Glomerular visceral epithelial cell (primary cell): ENCODE results near the gene KRT34.
"Not testable (repeated sequence)": the region's sequence is repeated elsewhere in the genome, so short reads cannot be mapped to it uniquely, and the experiment has no call there.

Source experiments
- DNase-seq: peaks from one replicate; pipeline ENCODE4 v3.0.0-alpha.2; 2016; ENCODE audit errors: extremely low spot score

Gene KRT34

DNA sequence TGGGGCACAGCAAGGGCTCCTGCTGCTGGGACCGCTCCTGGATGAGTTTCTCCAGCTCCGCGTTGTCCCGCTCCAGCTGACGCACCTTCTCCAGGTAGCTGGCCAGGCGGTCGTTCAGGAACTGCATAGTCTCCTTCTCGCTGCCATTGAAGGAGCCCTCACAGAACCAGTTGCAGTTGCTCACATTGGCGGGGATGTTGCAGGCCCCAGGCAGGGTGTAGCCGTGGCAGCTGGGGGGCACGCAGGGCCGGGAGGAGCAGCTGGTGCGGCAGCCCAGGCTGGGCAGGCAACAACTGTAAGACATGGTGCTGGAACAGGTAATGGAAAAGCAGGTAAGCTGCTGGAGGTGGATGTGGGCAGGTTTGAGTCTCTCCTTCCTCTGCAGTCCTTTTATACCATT lies at the start of gene KRT34:
KRT34 (minus strand) TSS at position 364 of the 400 bp plus-strand sequence; CDS start at position 304, 60 bp downstream.
- DNase-seq: not testable (repeated sequence)

DNA sequence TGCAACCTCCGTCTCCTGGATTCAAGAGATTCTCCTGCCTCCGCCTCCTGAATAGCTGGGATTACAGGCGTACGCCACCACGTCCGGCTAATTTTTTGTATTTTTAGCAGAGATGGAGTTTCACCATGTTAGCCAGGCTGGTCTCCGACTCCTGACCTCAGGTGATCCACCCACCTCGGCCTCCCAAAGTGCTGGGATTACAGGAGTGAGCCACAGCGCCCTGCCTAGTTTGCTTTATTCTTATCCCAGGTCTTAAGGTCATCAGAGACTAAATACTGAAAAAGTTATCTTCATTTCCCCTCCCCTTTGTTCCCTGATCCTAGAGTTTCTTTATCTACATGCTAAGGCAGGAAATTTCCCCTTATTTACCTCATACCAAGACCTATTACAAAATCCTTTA lies 48.3 kb upstream of the KRT34 start:
- DNase-seq: not testable (repeated sequence)

DNA sequence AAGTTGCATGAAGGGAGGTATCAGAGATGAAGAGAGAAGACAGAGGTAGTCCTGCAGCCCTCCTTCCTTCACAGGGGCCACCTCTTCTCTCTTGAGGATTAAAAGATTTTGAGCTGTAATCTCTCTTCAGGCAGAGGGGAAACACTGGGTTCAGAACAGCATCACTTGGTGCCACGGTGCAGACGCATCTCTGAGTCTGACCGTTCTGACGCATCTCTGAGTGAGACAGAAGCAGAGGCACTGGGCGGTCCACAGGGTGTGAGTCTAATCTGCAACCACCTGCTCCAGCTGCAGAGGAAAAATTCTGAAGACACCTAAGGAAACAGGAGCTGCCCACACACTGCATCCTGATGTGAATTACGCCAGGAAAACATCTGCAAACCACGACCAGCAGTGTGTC lies 47.6 kb upstream of the KRT34 start:
- DNase-seq: no peak

DNA sequence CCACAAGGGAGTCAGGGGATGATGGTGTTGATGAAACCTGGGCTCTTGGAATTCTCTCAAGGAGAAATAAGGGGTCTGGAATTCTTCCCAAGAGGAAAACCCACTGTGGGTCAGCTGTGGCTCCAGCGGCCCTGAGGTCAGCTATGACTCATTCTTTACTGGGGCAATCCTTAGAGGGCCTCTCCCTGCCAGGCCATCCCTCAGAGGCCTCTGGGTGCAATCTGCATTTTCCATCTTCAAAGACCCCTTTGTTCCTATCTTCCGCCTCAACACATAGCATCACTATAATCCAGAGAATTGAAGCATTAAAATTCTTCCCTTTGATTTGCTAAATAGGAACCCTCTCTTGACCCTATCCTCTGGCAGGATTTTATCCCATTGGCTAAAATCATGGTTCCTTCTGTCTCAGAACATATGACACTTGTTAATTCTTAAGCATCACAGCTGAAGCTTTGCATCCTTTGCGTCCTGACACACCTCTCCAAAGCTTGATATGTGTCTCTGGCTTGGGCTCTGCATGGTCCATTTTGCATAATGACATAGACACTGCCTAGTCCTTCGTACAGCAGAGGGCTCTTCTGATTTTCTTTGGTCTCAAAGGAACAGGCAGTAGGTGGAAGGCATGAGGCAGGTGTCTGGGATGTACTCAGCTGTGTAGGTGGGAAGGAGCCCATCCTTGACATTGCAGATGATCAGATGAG lies 46.6 kb upstream of the KRT34 start:
- DNase-seq: peak; percentile 68

DNA sequence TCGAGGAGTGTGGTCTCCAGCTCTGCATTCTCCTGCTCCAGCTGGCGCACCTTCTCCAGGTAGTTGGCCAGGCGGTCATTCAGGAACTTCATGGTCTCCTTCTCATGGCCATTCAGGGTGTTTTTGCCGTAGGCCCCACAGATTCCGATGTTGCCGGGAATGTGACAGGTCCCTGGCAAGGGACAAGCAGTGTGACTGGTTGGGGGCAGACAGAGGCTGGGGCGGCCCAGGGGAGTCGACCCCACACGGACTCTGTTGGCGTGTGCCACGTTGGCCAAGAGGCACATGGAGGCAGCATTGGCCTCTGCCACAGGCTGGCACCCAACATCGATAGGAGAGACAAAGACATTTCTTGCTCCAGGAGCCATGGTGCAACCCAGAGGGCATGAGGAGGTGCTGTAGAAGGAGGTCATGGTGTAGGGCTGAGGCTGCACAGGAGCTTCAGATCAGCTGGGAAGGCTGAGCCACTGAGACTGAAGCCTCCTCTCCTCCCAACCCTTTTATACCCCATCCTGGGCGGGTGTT lies 42.1 kb upstream of the KRT34 start, which contains the start of gene KRT37:
KRT37 (minus strand) TSS at position 475 of the 525 bp plus-strand sequence; CDS start at position 413, 62 bp downstream.
- DNase-seq: no peak

DNA sequence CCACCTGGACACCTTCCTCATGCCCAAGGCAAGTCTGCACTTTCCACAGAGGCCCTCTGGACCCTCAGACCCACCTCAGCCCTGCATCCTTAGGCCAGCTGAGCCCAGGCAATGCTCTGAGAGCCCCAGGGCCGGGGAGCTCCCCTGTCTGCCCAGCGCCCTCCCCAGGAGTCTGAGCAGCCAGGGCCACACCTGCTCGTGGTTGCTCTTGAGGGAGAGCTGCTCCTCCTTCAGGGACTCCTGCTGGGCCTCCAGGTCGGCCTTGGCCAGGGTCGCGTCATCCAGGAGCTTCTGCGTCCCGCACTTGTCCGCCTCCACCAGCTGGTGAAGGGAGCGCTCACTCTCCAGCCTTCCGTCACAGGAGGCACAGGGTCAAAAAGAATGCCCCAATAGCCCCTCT lies 40.5 kb upstream of the KRT34 start:
- DNase-seq: not testable (repeated sequence)

DNA sequence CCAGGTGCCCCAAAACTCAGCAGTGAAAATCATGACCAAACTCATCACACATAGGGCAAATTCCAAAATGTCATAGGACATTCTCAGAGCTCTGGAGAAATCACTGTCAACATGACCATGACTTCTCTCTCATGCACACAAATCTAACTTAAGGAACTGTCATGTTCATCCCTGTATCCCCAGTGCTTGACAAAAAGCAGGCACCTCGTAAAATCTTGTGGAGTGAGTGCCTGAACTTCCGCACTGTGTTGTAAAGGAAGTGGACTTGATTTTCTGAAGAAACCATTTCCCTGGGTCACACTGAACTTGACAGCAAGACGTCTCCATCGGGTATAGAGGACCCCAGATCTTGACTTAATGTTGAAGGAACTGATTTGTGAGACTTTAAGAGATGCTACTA lies 39.5 kb upstream of the KRT34 start:
- no peak for DNase-seq

DNA sequence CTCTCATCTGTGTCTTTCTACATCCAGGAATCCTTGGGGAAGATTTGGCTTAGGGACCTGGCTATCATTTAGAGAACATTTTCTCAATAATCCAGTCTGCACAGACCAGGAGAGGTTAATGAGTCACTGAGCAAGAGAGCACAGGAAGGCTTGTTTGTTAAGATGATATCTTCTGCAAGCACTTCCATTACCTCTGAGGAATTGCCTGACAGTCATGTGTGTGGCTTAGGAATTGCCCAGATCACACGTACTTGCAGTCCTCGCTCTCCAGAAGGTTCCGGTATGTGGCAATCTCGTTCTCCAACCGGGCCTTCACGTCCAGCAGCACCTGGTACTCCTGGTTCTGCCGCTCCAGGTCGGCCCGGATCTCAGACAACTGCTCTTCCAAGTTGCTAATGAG lies 39.0 kb upstream of the KRT34 start:
- peak; percentile 71 for DNase-seq

DNA sequence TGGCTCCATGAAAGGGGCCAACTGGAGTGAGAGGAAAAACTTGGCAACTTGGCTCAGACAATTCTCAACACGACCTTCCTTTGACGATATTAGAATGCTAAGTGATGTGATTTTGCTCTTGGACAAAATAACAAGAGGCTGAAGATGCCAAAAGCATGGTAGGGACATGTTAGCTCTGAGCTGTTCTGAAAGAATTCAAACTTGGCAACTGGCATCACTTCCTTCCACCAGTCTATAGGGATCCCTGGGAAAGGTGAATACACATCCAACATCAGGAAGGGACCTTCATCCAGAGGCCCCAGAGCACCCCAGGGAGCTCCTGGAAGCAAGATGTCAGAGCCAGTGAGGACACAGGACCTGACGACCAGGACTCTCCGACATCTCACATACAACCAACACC lies 38.0 kb upstream of the KRT34 start:
- DNase-seq: no peak

DNA sequence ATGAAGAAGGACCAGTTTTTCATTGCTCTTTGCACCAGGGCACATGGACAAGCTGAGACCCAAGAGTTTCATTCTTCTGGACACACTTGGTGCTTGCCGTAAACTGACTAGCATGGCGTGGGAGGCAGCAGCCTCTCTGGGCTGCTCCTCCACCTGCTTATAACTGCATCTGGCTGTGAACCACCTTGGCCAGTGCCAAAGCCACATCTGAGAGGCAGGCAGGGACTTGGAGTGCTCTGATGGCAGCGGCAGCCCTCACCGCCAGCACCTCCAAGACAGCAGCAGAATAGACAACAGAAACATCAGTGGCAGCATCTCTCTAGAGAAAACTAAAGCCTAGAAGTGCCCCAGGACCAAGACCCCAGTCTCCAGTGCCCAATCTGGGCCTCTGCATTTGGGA lies 37.6 kb upstream of the KRT34 start:
- DNase-seq: no peak

DNA sequence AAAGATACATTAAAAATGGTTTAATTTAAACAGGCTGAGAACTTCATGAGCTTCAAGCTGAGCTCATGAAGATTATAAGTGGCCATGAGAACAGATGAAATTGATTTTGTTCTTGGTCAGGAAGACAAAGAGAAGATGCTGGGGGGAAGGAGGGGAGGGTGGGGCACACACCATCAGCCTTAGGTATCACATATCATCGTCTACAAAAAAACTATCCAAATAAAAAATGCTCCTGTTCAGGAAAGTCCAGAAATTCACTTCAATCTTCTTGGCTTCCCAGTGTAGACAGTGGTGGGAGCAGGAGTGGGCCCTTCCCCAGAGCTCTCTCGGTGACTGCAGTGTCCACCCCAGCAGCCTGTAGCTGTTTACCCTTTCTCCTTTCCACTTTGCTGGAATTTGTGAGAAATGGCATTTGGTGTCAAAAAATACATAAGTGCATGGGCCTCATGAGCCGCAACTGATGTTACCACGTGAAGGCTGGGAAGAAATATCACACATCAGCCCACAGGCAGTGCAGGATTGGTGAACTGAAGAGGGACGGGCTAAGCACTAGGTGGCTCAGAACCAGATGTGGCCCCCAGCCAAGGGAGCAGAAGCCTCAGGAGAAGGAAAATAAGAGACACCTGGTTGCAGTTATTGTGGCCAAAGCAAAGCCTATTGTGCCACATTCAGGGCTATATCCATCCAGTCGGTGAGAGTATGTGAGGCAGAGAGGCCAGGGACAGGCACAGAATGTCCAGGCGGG lies 36.2 kb upstream of the KRT34 start:
- DNase-seq: no peak

DNA sequence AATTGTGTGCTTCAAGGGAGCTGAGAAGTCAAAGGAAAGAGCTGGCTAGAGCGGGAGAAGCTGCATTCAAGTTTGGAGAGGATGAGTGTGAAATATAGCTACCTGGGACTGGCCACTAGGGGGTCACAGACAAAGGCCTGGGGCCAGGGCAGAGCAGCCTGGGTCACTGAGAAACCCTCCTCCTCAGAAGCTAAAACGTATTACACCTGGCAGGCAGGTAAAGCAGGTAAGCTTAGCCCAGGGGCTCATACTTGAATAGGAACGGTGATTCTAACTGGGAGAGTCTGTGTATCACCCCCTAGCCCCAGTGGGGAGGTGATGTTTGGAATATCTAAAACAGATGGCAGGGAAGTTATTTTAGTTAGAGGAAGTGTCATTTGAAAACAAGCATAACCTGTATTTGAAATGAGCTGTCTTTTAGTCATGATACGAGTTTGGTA lies 35.5 kb upstream of the KRT34 start:
- no peak for DNase-seq

DNA sequence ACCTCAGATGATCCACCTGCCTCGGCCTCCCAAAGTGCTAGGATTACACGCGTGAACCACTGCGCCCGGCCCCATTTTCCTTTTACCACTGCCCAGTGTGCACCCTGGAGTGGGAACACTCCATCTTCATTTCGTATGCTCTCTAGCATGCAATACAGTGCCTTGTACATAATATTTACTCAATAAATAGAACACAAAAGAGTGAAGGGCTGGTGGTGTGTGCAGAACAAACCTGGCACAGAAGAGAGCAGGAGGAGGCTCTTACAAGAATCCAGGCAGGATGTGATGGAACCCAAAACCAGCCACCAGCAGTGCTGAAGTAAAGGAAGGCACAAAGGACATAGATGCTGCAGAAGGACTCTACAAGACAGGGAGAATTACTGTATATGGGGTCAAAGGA lies 35.0 kb upstream of the KRT34 start:
- no peak for DNase-seq

DNA sequence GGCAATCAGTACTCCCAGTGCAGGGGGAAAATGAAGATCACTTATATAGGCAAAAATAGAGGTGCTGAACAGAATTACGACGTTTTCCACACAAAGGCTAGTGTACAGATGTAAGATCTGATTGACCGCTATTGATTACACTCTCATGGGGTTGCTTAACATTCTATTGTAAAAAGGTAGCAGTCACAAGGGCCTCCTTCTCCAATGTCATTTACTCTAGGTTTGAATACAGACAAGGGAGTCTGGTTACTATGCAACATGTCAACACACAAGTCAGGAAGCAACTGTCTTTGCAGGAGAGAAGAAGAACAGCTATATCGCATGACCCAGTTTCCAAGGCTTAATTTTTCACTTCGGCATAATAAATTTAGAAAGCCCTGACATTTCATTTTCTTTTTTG lies 34.4 kb upstream of the KRT34 start:
- no peak for DNase-seq

DNA sequence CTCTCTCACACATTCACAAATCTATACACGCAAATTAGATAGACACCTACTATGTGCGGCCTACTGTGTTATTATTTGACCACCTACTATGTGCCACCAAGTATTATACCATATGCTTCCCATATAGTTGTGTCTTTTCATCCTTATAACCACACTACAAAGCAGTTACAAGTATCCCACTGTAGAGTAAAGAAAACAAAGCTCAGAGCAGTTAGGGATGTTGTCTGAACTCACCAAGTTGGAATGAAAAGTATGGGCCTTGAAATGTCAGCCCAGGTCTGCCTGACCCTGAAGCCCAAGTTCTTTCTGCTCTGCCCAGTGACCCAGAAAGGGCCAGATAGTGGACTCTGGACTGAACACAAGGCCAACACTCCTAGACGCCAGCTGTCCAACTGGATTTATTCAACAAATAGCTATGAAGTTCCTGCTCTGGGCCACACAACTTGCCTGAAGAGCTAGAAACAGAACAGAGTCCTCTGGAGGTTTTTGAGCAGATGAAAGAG lies 33.8 kb upstream of the KRT34 start:
- peak; percentile 62 for DNase-seq

DNA sequence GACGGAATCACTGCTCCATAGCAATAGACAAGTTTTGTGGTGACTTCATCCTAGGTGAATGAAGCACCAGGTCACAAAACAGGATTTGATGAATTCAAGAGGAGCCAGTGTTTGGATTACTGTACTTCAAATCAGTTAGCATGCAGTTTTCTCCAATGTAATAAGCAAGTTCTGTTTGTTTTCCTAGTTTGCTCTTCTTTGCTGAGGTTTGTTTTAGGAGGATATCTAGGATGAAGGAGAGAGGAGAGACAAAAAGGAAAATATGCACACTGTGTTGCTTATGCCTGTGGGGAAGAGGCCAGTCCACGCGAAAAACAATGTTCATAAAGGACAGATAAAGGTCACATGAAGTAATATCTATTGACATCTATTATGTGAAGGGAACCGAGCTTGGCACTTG lies 33.3 kb upstream of the KRT34 start:
- no peak for DNase-seq

DNA sequence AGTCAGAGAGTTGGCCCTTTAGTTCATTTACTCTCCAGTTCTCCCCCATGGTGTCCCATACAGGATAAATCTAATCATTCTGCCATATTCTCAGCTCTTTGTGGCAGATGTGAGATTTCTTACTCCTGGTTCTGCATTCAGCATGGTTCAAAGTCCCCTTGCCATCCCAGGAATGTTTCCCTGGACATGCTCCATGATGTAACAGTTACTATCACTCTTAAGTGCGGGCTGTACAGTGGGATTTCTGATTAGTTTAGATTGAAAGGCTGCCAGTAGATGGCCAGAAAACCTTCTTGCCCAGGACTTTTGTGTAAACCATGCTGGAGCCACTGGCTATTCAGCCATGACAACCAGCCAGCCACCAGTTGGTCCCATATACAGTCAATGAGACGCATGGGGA lies 31.9 kb upstream of the KRT34 start:
- peak; percentile 67 for DNase-seq

DNA sequence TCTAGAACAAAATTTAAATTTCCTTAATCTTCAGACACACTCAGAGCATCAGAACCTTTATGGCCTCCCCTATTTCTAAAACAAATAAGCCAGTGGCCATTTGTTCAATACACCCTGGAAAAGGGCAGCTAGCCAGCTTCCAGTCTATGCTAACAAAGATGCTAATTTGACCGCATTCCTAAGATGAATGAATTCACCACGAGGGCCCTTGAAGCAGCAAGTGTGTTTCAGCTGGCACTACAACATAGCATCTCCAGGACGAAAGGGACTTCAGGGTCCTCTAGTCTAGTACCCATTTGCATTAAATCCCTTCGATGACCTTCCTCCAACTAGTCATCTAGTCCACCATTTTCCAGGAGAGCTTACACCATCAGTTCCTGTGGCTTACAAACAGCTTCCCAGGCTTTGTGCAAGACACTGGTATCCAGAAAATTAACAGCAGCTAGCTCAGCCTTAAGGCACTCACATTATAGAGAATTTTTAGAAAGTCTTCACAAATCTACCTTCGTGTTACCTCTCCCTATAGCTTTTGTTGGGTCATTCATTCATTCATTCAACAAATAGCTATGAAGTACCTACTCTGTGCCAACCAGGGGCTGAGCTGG lies 31.3 kb upstream of the KRT34 start:
- no peak for DNase-seq

DNA sequence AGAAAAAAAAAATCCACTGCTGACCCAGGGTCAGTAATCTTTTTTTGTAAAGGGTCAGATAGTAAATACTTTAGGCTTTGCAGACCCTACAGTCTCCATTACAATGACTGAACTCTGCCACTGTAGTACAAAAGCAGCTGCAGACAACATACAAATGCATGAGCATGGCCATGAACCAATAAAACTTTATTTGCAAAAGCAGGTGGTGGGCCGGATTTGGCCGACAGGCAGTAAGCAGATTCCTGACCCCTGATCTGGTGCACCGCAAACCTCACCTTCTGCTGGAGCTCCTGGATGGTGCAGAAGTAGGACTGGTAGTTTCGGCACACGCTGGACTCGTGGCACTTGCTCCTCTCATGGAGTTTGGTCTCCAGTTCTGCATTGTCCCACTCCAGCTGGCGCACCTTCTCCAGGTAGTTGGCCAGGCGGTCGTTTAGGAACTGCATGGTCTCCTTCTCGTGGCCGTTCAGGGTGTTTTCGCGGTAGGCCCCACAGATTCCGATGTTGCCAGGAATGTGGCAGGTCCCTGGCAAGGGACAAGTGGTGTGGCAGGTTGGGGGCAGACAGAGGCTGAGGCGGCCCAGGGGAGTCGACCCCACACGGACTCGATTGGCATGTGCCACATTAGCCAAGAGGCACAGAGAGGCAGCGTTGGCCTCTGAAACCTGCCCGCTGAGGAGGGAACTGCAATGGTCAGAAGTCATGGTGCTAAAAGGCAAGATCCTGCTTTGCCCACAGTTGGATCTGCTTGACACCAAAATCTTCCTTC lies 29.1 kb upstream of the KRT34 start:
- DNase-seq: no peak

DNA sequence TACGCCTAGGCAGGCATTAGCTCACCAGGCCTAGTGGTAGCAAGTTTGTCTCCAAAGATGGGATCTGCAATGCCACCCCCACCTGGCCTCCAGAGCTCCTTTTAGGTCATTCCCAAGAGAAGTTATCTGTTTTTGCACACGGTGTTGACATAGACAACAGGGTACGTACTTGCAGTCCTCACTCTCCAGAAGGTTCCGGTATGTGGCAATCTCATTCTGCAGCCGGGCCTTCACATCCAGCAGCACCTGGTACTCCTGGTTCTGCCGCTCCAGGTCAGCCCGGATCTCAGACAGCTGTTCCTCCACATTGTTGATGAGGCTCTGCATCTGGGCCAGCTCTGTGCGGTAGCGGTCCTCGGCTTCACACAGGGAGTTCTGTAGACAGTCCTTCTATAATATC lies 25.1 kb upstream of the KRT34 start:
- no peak for DNase-seq

DNA sequence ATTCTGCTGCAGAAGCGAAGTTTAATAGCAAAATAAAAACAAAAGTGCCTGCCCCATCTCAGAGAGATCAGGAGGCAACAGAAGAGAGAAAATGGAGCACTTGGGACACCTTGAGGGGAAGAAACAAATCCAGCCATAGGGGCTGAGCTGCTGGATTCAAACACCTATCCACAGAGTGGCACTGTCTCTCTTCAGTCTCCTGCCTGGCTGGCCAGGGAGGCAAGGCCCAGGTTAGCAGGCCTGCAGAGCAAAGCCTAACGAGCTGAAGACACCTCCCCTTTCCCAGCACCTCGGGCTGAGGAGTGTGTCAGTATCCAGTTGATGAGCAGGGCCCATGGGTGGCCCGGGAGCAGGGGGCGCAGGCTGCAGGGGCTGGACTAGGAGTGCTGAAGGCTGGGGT lies 24.1 kb upstream of the KRT34 start:
- DNase-seq: peak; percentile 46
